IPS DF 6.9 (cell line): ENCODE measurements around the gene ETNK2.

ENCODE experiments used
- DNase-seq: peaks from one replicate; pipeline ENCODE4 v3.0.0-alpha.2; 2013; ENCODE audit warnings: low read depth, low spot score
- H3K27ac ChIP-seq: one replicate; pipeline ENCODE4 v1.5.1; 2013; ENCODE audit warnings: low read length, control low read depth
- H3K27me3 ChIP-seq: 2 replicates; pipeline ENCODE4 v1.6.1; 2013; ENCODE audit warnings: mild to moderate bottlenecking, low read length; ENCODE audit not compliant: control insufficient read depth, insufficient read depth
- H3K36me3 ChIP-seq: 2 replicates; pipeline ENCODE4 v1.6.1; 2013; ENCODE audit warnings: low read length; ENCODE audit not compliant: control insufficient read depth, insufficient read depth
- H3K4me1 ChIP-seq: 2 replicates; pipeline ENCODE4 v1.6.1; 2013; ENCODE audit warnings: low read length; ENCODE audit not compliant: control insufficient read depth, insufficient read depth
- H3K4me3 ChIP-seq: 2 replicates; pipeline ENCODE4 v1.5.1; 2013; ENCODE audit warnings: mild to moderate bottlenecking, low read length
- H3K9me3 ChIP-seq: 2 replicates; pipeline ENCODE4 v1.6.1; 2013; ENCODE audit warnings: low read length, inconsistent platforms; ENCODE audit not compliant: control insufficient read depth, insufficient read depth
- WGBS: extraction: QIAGEN DNeasy Blood & Tissue Kit; methylation state at CpG from one replicate; pipeline ENCODE4 v1.1.7; 2013; ENCODE audit warnings: mixed read lengths, missing lambda C conversion rate; ENCODE audit not compliant: insufficient read length, insufficient coverage; 5-methylcytosine and 5-hydroxymethylcytosine counted together

Gene ETNK2, protein sequence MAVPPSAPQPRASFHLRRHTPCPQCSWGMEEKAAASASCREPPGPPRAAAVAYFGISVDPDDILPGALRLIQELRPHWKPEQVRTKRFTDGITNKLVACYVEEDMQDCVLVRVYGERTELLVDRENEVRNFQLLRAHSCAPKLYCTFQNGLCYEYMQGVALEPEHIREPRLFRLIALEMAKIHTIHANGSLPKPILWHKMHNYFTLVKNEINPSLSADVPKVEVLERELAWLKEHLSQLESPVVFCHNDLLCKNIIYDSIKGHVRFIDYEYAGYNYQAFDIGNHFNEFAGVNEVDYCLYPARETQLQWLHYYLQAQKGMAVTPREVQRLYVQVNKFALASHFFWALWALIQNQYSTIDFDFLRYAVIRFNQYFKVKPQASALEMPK

DNA sequence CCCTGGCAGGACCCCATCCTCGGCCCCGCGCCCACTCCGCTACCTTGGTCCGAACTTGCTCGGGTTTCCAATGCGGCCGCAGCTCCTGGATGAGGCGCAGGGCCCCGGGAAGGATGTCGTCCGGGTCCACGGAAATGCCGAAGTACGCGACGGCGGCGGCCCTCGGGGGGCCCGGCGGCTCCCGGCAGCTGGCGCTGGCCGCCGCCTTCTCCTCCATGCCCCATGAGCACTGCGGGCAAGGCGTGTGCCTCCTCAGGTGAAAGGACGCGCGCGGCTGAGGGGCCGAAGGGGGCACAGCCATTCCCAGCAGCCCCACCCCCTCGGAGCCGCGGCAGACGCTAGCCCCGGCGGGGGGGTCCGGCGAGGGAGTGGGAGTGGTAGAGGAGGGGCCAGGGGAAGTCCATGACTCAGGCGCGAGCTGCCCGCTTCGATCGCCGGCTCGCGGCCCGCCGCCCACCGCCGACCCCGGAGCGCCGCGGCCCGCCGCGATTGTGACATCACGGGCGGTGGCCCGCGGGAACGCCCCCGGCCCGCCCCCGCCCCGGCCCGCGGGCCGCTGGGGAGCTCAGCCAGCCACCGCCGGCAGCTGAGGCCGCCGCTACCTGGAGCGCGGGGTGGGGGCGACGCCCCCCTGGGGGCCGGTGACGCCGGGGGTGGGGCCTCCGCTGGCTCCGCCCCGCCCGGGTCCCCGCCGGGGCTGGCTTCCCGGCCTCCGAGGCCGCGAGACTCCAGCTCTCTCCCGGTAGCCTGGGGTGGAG lies at the start of gene ETNK2:
Gene ETNK2 (minus strand): TSS at position 493 of the 758 bp plus-strand sequence. CDS start 192 bp downstream, at position 301.
- no peaks in the 10 kb centered on the region for H3K36me3 ChIP-seq
- H3K27ac ChIP-seq: no peak within 1 kb of the TSS
- DNase-seq: no peak
- no peaks in the 10 kb centered on the region for H3K27me3 ChIP-seq
- H3K4me1 ChIP-seq: peaks cover 26% of the 10 kb centered on the region
- no CpG with 5 or more reads among the region's 94 CpGs for WGBS
- H3K4me3 ChIP-seq: peak within 1 kb of the TSS; percentile 74
- H3K9me3 ChIP-seq: no peaks in the 10 kb centered on the region

DNA sequence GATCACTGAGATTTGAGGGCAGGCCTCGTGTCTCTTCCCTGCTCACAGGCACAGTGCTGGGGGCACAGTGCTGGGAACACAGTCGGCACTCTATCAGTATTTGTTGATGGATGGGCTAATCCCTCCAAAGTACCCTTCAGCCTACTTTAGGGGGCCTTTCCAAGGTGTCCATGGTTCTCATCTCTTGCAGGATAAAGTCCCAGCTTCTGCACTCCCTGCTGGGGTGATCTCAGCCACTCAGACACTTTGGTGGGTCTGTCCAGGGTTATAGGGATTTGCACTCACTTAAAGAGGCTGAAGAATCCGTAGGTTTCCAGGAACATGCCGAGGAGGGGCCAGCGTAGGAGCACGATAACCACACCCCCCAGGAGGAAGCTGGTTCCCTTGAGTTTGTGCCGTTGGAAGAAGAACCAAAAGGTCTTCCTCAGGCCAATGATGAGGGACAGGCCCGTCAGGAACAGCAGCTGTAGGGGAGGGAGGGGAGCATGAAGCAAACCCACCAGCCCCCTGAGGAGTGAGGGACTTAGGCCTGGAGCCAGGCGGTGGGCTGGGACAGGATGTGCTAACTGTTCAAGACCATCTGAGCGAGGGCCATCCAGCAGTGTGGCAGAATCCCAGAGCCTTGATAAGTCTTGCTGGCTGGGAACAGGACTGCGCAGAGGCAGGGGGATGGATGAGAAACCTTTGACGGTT lies 49.6 kb upstream of the ETNK2 start:
- WGBS: no CpG with 5 or more reads among the region's 12 CpGs
- no peak for DNase-seq
- H3K27ac ChIP-seq: no peak overlapping the region
- H3K9me3 ChIP-seq: no peaks in the 10 kb centered on the region
- no peaks in the 10 kb centered on the region for H3K27me3 ChIP-seq
- H3K4me3 ChIP-seq: no peak overlapping the region
- no peaks in the 10 kb centered on the region for H3K4me1 ChIP-seq
- H3K36me3 ChIP-seq: no peaks in the 10 kb centered on the region

DNA sequence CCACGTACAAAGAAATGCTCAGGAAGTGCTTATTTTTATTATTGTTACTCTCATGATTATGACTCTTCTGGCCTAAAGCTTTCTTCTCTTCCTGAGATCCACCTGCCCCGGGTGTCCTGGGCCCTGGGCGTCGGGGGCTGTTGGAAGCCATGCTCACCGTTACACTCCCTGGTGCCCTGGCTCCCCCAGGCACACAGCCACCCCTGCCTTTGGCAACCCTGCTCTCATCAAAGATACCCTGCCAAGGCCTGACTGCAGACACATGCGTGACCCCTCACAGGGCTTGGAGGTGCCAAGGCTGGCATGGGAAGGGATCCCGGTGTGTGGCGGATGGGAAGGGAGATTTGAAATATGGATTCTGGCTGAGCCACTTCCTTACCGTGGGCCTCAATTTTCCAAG lies 47.7 kb upstream of the ETNK2 start:
- Histone ChIP-seq H3K36me3 (no peaks in the 10 kb centered on the region), H3K9me3 (no peaks in the 10 kb centered on the region), H3K27me3 (no peaks in the 10 kb centered on the region), H3K4me3 (no peak overlapping the region), H3K27ac (no peak overlapping the region), H3K4me1 (peaks cover 2% of the 10 kb centered on the region; the same call in 1 of the 2 replicates)
- no peak for DNase-seq
- no CpG with 5 or more reads among the region's 9 CpGs for WGBS

DNA sequence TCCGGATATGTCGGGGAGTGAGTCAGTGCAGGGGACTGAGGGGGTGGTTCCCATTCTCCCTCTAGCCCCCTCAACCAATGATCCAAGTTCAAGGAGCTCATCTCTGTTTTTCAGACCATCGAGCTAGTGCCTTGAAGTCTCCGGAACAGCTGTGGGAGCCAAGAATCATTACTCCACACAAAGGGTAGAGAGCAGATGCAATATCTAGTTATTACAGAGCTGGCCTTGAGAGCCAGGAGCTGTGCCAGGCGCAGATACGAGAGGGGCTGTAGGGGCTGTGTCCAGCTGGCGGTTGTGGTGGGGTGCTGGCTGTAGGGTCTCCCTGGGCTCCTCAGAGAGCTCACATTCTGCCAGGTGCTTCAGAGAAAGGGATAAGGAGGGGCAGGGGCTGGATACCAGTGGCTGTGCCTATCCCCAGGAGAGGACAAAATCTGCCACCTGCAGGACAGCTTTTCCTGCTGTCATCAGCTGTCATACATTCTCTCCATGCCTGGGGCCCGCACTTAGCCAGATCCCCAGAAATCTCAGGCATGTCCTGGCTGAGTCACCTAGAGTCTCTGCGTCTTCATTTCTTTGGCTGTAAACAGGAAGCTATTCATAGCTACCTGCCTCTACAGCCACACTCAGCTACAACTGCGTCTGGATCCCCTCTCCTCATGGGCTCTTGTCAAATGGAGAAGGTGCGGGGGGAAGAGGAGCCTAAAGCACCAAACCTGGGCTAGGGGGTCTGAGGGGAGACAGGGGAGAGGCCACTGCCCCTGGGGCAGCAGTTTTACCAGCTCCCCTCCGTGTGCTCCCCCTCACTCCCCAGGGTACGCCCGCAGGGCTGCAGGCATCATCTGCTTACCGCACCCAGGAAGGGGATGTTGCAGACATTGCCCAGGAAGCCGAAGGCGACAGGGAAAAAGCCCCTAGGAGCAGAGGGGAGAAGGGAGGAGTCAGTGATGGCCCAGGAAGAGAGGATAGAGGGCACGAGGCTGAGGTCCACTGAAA lies 46.8 kb upstream of the ETNK2 start:
- no peaks in the 10 kb centered on the region for H3K27me3 ChIP-seq
- H3K27ac ChIP-seq: no peak overlapping the region
- H3K4me3 ChIP-seq: no peak overlapping the region
- no CpG with 5 or more reads among the region's 18 CpGs for WGBS
- H3K36me3 ChIP-seq: no peaks in the 10 kb centered on the region
- H3K4me1 ChIP-seq: peaks cover 2% of the 10 kb centered on the region; the same call in 1 of the 2 replicates
- DNase-seq: no peak
- no peaks in the 10 kb centered on the region for H3K9me3 ChIP-seq

DNA sequence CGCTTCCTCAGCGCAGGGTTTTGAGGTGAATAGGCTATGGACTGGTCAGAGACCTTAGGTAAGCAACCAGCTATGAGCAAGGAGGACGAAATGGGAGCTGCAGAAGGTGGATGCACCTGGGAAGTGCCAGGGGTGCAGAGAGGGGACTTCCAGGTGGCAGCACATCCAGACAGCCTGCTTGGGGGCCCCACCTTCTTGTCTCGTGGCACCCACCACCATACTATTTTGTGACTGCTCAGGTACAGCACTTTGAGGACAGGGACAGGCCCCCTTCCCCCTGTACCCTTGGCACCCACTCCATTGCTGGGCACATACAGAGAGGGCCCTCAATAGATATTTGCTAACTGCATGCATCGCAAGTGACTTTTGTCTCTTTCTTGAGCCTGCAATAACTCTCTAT lies 45.2 kb upstream of the ETNK2 start:
- no peaks in the 10 kb centered on the region for H3K36me3 ChIP-seq
- no peak for DNase-seq
- no peak overlapping the region for H3K27ac ChIP-seq
- peaks cover 2% of the 10 kb centered on the region; the same call in 1 of the 2 replicates for H3K4me1 ChIP-seq
- H3K9me3 ChIP-seq: no peaks in the 10 kb centered on the region
- WGBS: no CpG with 5 or more reads among the region's 5 CpGs
- H3K4me3 ChIP-seq: no peak overlapping the region
- no peaks in the 10 kb centered on the region for H3K27me3 ChIP-seq

DNA sequence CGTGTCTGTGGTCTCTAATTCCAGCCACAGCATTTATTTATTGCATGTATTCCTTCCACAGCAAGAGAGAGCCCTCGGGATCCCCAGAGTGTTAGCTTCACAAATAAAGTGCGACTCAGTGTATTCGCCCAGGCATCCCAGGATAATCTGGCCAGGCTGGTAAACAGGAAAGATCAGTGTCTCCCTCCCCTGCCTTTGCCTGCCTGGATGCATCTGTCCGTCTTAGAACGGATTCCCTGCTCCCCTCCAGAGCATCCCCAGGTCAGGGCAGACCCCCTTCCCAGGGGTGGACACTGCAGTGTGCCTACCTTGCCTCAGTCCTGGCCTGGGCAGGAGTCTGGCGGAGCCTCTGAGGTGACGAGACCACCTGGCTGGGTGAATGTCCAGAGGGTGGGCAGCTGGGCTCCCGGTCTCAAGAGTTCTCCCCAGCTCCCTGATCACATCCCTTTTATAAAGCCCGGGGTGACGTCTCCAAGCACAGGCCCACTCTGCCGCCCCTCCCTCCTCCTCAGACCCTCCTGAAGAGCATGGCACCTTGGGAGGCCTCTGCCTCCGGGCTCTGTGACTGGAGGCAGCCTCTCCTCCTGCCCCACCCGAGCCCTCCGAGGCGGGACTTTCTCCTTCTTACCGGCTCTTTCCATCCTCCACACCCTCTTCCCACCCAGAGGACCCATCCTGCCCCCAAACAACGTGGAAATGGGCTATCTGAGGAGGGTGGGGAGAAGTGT lies 44.4 kb upstream of the ETNK2 start, which contains the start of gene KISS1:
Gene KISS1 (minus strand): TSS at position 424 of the 728 bp plus-strand sequence. CDS start 3,615 bp downstream, outside the sequence.
- no peak for DNase-seq
- Histone ChIP-seq H3K36me3 (no peaks in the 10 kb centered on the region), H3K4me1 (peaks cover 2% of the 10 kb centered on the region; the same call in 1 of the 2 replicates), H3K27ac (no peak within 1 kb of the TSS), H3K4me3 (no peak within 1 kb of the TSS), H3K9me3 (no peaks in the 10 kb centered on the region), H3K27me3 (no peaks in the 10 kb centered on the region; the same call in 1 of the 2 replicates)
- no CpG with 5 or more reads among the region's 18 CpGs for whole genome bisulfite sequencing

DNA sequence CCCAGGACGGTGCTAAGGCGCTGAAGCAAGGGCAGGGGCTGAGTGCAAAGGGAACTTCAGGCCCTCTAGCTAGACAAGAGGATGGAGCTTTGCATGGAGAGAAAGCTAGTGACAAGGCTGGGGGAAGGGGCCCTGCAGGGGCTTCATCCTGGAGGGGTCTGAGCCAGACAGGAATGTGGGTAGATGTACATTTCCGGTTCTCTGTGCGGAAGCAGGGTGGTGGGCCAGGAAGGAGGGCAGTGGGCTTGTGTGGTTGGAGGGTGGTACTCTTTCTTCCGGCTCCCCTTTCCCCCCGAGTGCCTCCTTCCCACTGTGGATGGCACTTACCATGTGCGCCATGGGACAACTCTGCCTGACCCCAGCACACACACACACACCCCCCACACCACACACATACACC lies 42.9 kb upstream of the ETNK2 start:
- Histone ChIP-seq H3K4me1 (peaks cover 2% of the 10 kb centered on the region; the same call in 1 of the 2 replicates), H3K36me3 (no peaks in the 10 kb centered on the region), H3K27me3 (no peaks in the 10 kb centered on the region; the same call in 1 of the 2 replicates), H3K27ac (no peak overlapping the region), H3K9me3 (no peaks in the 10 kb centered on the region), H3K4me3 (no peak overlapping the region)
- WGBS: no CpG with 5 or more reads among the region's 7 CpGs
- no peak for DNase-seq

DNA sequence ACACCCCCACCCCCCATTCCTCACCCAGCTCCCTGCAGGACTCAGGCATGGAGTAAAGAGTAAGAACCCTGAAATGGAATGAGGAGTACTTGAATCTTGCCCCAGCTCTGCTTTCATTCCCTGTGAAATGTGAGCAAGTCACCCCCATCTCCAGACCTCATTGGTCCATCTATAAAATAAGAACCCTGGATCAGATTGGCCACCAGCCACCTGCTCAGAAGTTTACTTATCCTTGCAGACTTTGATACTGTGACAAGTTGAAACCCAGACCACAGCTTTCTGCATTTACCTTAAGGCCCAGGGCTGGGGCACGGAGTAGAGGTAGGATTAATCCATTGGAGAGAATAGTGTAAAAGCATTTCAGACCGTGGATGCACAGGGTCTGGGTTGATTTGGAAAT lies 42.2 kb upstream of the ETNK2 start:
- DNase-seq: no peak
- no CpG with 5 or more reads among the region's 2 CpGs for WGBS

More for the DNA sequence above, 42.2 kb upstream of the ETNK2 start:
- Histone ChIP-seq H3K4me1 (peaks cover 2% of the 10 kb centered on the region; the same call in 1 of the 2 replicates), H3K27me3 (peaks cover 4% of the 10 kb centered on the region; the same call in 1 of the 2 replicates), H3K4me3 (no peak overlapping the region), H3K36me3 (no peaks in the 10 kb centered on the region), H3K9me3 (no peaks in the 10 kb centered on the region), H3K27ac (no peak overlapping the region)
